GM19043 (cell line): Measurements from ENCODE around the gene FEV.

ENCODE experiments used
- ATAC-seq: cut with Tn5 transposase; IDR thresholded peaks from one replicate; pipeline ENCODE4 v1.9.1; 2021; ENCODE audit warnings: low read depth; ENCODE audit not compliant: unreplicated experiment

Gene FEV

GRCh38 chr2:218979846-218980734, 4.9 kb downstream of the FEV start:
- ATAC-seq = peak; percentile 79

DNA sequence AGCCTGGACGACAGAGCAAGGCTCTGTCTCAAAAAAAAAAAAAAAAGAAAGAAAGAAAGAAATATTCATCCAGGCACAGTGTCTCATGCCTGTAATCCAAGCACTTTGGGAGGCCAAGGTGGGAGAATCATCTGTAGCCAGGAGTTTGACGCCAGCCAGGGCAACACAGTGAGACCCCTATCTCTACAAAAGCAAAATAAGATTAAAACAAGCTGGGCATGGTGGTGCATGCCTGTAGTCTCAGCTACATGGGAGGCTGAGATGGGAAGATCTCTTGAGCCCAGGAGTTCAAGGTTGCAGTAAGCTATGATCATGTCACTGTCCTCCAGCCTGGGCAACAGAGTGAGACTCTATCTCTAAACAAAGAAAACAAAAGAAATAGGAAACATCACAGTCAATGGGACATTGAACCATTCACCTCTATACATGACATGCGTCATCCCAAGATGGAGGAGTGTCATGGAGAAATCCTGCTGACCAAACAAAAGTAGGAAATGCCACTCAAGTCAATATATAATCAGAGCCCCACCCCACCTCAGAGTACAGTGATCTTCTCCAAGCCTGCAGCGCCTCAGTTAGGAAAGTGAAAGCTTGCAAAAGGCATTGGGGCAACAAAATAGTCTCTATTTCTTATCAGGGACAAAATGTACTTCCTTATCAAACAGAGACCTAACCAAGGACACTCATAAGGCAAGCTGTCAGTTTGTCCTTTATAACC, 9.8 kb downstream of the FEV start:
- ATAC-seq = no peak

DNA sequence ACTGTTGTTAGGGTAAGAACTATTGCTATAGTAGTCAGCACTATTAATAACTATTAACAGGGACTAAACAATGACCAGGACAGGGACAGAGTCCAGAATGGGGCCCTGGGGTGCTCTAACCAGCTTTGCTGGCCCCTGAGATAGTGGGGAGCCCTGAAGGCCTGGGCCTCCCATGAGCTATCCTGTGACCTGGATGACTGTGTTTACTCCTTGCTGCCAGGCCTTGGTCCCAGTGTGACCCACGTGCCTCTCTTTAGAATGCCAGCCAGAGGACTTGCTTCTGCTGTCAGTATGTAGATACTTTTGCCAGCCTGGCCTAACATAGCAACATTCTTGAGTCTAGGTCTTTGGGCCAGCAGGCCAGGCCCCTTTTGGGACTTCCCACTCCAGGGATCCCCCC, 14.1 kb downstream of the FEV start:
- ATAC-seq = no peak

DNA sequence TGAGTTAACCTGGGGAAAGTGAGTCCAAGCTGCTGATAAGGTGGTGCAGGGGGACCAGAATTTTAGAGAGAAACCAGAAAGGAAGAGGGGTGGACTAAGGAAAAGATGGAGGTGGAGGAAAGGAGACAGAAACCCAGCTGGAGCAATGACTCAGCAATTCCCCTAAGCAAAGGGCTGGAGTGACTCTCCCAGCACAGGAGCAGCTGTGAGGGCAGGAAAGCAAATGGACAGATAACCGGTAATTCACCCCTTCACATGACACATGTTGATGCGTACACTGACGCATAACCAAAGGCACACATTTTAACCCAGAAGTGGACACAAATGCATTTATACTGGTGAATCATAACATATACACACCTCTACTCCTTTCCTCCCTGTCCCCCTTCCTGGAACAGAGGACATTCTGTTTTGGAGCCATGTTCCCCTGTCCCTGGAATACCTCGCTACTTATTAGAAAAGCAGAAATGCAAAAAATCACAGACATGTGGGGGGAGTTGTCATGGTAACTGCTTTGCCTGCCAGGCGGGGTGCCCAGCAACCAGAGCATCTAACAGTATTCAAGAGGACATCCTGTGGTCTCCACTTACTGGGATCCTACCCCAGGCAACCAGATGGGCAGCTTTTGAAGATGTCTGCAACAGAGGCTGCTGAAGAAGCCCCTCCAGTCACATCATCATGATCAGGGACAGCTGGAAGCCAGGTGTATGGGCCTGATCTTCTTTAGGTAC, 20.8 kb downstream of the FEV start:
- no peak for ATAC-seq

GRCh38 chr2:218963601-218964000, 21.4 kb downstream of the FEV start:
- no peak for ATAC-seq

DNA sequence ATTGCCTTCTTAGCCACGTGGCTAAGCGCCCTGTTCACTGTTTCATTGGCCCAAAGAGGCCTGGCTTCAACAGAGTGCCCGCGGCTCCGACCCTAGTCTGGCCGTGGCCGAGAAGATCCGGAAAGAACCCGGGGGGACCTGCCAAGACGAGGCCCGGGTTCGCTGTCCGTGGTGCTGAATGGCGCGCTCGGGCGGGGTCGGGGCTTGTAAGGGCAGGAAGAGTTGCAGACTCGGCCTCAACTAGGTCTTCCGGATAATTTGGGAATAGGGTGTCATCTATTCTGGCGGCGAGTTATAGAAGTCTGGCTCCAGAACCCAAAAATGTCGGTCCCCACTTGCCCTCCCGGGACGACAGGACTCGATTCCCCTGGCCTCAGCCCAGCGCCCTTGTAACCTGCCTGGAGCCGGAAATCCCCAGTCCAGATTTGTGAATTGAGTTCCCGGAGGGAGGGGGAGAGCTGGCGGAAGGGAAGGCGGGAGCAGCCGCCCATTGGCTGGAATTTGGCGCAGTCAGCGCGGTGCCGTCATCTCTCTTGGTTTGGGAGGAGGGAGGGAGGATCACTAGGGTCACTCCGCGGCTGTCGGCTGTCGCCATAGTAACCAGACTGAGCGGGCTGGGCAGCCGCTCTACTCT, 22.0 kb downstream of the FEV start:
- ATAC-seq = no peak

DNA sequence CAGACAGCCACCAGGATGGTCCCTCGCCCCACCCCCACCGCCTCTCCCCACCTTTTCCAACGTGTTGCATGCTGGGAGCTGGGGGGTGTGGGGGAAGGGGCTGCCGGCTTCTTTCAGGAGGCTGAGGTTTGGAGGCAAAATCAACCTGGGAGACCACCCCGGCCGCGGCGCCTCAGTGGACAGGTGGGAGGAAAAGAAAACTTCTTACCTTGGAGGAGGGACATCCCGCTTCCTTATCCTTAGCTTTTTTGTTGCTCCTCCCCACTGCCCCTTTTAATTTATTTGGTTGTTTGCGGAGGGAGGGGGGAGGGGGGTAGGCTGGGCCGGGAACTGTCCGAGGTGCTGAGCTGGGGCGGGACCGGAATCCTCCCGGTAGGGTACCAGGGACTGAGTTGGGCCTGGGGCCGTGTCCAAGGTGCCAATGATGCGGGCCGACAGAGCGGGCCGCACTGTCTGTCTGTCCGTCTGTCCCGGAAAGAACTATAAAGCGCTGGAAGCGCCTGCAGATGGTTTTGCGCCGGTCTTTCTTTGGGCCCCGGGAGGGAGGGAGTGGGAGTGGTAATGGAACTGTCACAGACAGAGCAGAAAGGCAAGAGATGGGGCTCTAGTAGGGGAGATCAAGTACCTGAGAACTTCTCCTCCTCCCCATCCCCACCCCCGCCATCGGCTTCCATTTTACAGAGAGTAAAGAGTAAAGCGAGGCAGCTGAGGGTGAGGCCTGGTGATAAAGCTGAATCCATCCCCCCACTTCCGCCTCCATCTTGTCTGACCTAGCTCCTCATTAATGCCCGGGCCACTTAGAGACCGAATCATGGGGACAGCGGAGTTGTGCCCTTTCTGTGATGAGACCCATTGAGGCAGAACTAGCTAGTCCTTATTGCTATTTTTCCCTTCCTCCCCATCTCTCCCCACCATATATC, 23.1 kb downstream of the FEV start:
- no peak for ATAC-seq

DNA sequence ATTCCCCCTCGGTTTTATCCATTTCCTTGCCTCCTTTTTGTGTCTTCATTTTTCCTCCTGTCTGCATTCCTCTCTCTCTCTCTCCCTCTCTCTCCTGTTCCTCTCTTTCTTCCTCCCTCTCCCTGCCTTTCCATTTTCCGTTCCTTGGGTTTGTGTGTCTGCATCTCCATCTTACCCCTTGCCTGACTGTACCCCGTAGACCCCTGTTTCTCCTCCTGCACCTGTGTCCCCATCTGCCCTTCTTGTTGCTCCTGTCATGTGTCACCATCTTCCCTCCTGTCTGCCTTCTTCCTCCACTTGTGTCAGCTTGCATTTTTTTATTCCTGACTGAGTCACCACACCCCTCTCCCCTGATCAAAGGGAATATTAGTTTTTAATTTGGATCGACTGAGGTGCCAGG, 23.8 kb downstream of the FEV start:
- ATAC-seq = no peak

DNA sequence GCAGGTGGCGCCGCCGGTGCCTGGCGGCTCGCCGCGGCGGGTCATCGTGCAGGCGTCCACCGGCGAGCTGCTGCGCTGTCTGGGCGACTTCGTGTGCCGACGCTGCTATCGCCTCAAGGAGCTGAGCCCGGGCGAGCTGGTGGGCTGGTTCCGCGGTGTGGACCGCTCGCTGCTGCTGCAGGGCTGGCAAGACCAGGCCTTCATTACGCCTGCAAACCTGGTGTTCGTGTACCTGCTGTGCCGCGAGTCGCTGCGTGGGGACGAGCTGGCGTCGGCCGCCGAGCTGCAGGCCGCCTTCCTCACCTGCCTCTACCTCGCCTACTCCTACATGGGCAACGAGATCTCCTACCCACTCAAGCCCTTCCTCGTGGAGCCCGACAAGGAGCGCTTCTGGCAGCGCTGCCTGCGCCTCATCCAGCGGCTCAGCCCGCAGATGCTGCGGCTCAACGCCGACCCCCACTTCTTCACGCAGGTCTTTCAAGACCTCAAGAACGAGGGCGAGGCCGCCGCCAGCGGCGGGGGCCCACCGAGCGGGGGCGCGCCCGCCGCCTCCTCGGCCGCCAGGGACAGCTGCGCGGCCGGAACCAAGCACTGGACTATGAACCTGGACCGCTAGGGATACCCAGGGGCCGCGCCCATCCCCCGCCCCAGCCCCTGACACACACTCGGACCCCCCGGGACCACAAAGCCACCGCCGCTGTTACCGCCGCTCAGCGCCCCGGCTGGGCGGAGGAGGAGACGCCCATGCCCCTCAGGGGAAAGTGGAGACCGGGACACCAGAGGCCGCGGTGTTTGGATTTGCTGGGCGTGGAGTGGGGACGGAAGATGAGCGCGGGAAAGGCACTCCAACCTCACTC, 24.4 kb downstream of the FEV start:
- no peak for ATAC-seq

- ATAC-seq = peak; percentile 7
Observed at GRCh38 chr2:218959761-218960308, 25.1 kb downstream of the FEV start.

GRCh38 chr2:218959141-218959731, 25.7 kb downstream of the FEV start, which contains the start of gene CDK5R2:
Gene CDK5R2, plus strand, starts transcription at chr2:218959666. Its CDS starts 155 bp downstream, at chr2:218959821.
- peak; percentile 98 for ATAC-seq

DNA sequence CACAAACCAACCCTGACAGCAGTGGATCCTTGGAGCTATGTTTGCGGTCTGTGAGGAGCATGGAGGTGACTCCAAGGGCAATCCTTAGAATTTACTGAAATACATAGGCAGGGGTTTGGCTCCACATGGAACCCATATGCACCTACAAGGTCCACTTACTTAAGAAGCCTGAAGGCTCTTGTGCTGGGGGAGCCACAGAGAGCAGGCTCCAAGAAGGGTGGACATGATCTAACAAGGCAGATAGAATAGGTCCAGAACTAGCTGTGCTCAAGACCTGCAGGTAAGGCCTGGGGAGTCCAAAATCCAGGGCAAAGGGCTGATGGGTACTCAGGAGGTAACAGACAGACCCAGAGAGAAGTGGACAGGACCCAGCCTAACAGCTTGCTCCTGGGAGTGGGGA, 26.7 kb downstream of the FEV start:
- no peak for ATAC-seq

DNA sequence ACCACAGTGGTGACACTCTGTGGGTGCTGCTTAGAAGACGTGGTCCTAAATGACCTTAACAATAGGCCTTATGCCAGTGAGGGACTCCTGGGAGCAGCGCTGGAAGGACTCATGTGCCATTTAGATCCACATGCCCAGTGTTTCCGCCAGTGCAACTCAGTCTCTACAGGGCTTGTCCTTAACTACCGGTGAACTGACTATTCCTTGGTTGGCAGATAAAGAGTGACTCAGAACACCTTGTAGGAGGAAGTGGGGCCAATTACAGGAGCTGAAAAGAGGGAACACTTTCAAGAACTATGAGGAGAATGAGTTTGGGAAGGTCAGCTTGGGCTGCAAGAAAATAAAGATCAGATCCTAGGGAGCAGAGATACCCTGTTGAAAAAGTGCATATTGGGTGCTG, 27.3 kb downstream of the FEV start:
- ATAC-seq = no peak

- ATAC-seq = no peak
Observed at GRCh38 chr2:218956039-218956438, 28.9 kb downstream of the FEV start.

- no peak for ATAC-seq
Observed at GRCh38 chr2:218954541-218955300, 30.3 kb downstream of the FEV start.

GRCh38 chr2:218953366-218953954, 31.5 kb downstream of the FEV start:
- ATAC-seq = no peak

DNA sequence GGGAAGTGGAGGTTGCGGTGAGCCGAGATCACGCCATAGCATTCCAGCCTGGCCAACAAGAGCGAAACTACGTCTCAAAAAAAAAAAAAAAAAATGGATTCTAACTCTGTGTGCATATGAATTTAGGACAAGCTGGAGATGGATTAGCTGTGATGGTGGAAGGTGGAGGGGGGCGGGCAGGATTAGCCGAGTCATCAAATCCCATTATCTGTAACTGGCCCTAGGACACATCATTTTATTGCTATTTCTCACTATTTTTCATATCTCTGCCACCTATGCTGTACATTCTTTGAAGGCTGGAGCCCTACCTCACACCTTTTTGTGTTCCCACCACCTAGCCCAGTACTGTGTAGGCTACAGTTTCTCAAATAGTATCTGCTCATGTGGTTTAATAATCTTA, 32.8 kb downstream of the FEV start:
- no peak for ATAC-seq
